OCI-LY1 (cell line): ENCODE measurements around the gene USP24.

Experiments
- CTCF ChIP-seq: fragments of 200-600 bp; sonication (generic), shearing (Covaris generic); IDR thresholded peaks from 2 replicates; pipeline ENCODE4 v1.5.1; 2017; ENCODE audit warnings: mild to moderate bottlenecking, antibody characterized with exemption, low read length, moderate library complexity, mixed read lengths
- EZH2 ChIP-seq: fragments of 200-600 bp; sonication (generic), shearing (Covaris generic); IDR thresholded peaks from 2 replicates; pipeline ENCODE4 v1.8.0; 2017; ENCODE audit warnings: borderline replicate concordance, mixed run types, mild to moderate bottlenecking, antibody characterized with exemption, low read length, moderate library complexity, mixed read lengths

- TF ChIP-seq EZH2 (no peak), CTCF (no peak)
Measured at GRCh38 chr1:55131801-55132200, 83.4 kb downstream of the USP24 start.
